HG03066 (cell line): ENCODE measurements around the gene NSG2.
"Not testable (repeated sequence)": the region's sequence is repeated elsewhere in the genome, so short reads cannot be mapped to it uniquely, and the experiment has no call there.

Experiments
- ATAC-seq: cut with Tn5 transposase; IDR thresholded peaks from one replicate; pipeline ENCODE4 v1.9.1; 2021; ENCODE audit warnings: low read depth; ENCODE audit not compliant: unreplicated experiment

The NSG2 gene

GRCh38 chr5:174097486-174098185 lies 52.1 kb downstream of the NSG2 start:
- no peak for ATAC-seq

- no peak for ATAC-seq
Observed at GRCh38 chr5:174098694-174099093, 53.2 kb downstream of the NSG2 start.

- ATAC-seq = no peak
Observed at GRCh38 chr5:174100490-174100889, 55.0 kb downstream of the NSG2 start.

GRCh38 chr5:174101195-174101730 lies 55.8 kb downstream of the NSG2 start:
- ATAC-seq = no peak

GRCh38 chr5:174102574-174102973 lies 57.1 kb downstream of the NSG2 start:
- ATAC-seq = not testable (repeated sequence)

- ATAC-seq = no peak
Observed at GRCh38 chr5:174106997-174107655, 61.6 kb downstream of the NSG2 start.

- no peak for ATAC-seq
Observed at GRCh38 chr5:174108745-174109144, 63.2 kb downstream of the NSG2 start.

GRCh38 chr5:174109698-174110260 lies 64.3 kb downstream of the NSG2 start:
- no peak for ATAC-seq

GRCh38 chr5:174110310-174110709 lies 64.8 kb downstream of the NSG2 start:
- no peak for ATAC-seq

- no peak for ATAC-seq
Observed at GRCh38 chr5:174111287-174111973, 65.9 kb downstream of the NSG2 start.

- no peak for ATAC-seq
Observed at GRCh38 chr5:174115226-174115625, 69.7 kb downstream of the NSG2 start.

GRCh38 chr5:174118823-174119467 lies 73.4 kb downstream of the NSG2 start:
- no peak for ATAC-seq

GRCh38 chr5:174119468-174119881 lies 74.0 kb downstream of the NSG2 start:
- no peak for ATAC-seq

- no peak for ATAC-seq
Observed at GRCh38 chr5:174120401-174121005, 75.0 kb downstream of the NSG2 start.

GRCh38 chr5:174134545-174134944 lies 89.0 kb downstream of the NSG2 start:
- no peak for ATAC-seq

GRCh38 chr5:174139623-174140022 lies 94.1 kb downstream of the NSG2 start:
- ATAC-seq = no peak

- ATAC-seq = no peak
Observed at GRCh38 chr5:174140452-174141020, 95.0 kb downstream of the NSG2 start.

GRCh38 chr5:174141398-174141797 lies 95.9 kb downstream of the NSG2 start:
- no peak for ATAC-seq

- no peak for ATAC-seq
Observed at GRCh38 chr5:174145091-174145490, 99.6 kb downstream of the NSG2 start.

- ATAC-seq = no peak
Observed at GRCh38 chr5:174145821-174146220, 100.3 kb downstream of the NSG2 start.
